ENCODE data around the gene PITRM1. TPM values are rescaled to one million over a fixed set of nuclear protein-coding genes. Genes with fewer than 3 reads are reported as not detected.

PITRM1 gene
- total and polyA plus RNA-seq, 2 experiments from 2014 or later: 79.7 to 94.4 TPM

GRCh38 chr10:3110782-3111620 lies 61.6 kb downstream of the PITRM1 start:
- H4K20me1 ChIP-seq (ENCODE audit: insufficient read depth): no peaks in the 10 kb centered on the region
- H3K36me3 ChIP-seq (ENCODE audit: low read depth): peaks cover 35% of the 10 kb centered on the region
- no peak overlapping the region for H3K4me3 ChIP-seq
- no peaks in the 10 kb centered on the region for H3F3A ChIP-seq (ENCODE audit: insufficient read depth)
- TF ChIP-seq EZH2phosphoT487 (IDR thresholded peaks at IDR 0.05; ENCODE audit: insufficient read depth, low read depth) (no peak), EZH2 (IDR thresholded peaks at IDR 0.05; ENCODE audit: insufficient read depth, poor library complexity, severe bottlenecking) (no peak)
- H3K4me2 ChIP-seq (ENCODE audit: unreplicated experiment): no peak overlapping the region
- no peak overlapping the region for H3K27ac ChIP-seq
- no peaks in the 10 kb centered on the region for H3K27me3 ChIP-seq (replicated peaks; ENCODE audit: insufficient read depth)
- in situ Hi-C loops (cut with MboI): no loop called here
- H2AFZ ChIP-seq: no peak overlapping the region
- H3K9me2 ChIP-seq (ENCODE audit: insufficient read depth): no peaks in the 10 kb centered on the region
- H3K9ac ChIP-seq: no peak overlapping the region
- H3K79me2 ChIP-seq (ENCODE audit: insufficient read depth): no peaks in the 10 kb centered on the region
- DNase-seq: no peak
- peaks cover 7% of the 10 kb centered on the region; the same call in 1 of the 2 replicates for H3K4me1 ChIP-seq (ENCODE audit: insufficient read depth)
- WGBS, 2 experiments (ENCODE audit: low coverage in 1 of 2, low lambda C conversion rate in 2 of 2, missing lambda C conversion rate in 2 of 2): 79 to 85% methylated on average over 9 of the region's 9 CpGs
- no peaks in the 10 kb centered on the region for H3K9me3 ChIP-seq (ENCODE audit: low read depth)

GRCh38 chr10:3109633-3110032 lies 62.9 kb downstream of the PITRM1 start:
- Histone ChIP-seq H3K9ac (no peak overlapping the region), H3K4me3 (no peak overlapping the region), H3K4me1 (ENCODE audit: insufficient read depth) (peaks cover 7% of the 10 kb centered on the region; the same call in 1 of the 2 replicates), H3F3A (ENCODE audit: insufficient read depth) (no peaks in the 10 kb centered on the region), H3K79me2 (ENCODE audit: insufficient read depth) (no peaks in the 10 kb centered on the region), H2AFZ (no peak overlapping the region), H3K27me3 (replicated peaks; ENCODE audit: insufficient read depth) (no peaks in the 10 kb centered on the region), H4K20me1 (ENCODE audit: insufficient read depth) (no peaks in the 10 kb centered on the region), H3K36me3 (ENCODE audit: low read depth) (peaks cover 31% of the 10 kb centered on the region; the same call in 1 of the 2 replicates), H3K9me3 (ENCODE audit: low read depth) (no peaks in the 10 kb centered on the region), H3K4me2 (ENCODE audit: unreplicated experiment) (no peak overlapping the region), H3K9me2 (ENCODE audit: insufficient read depth) (no peaks in the 10 kb centered on the region), H3K27ac (no peak overlapping the region)
- no peak for DNase-seq
- no peak for TF ChIP-seq EZH2phosphoT487 (IDR thresholded peaks at IDR 0.05; ENCODE audit: insufficient read depth, low read depth)
- no peak for TF ChIP-seq EZH2 (IDR thresholded peaks at IDR 0.05; ENCODE audit: insufficient read depth, poor library complexity, severe bottlenecking)
- 80 to 84% methylated on average over 10 to 12 of the region's 12 CpGs for WGBS, 2 experiments (ENCODE audit: low coverage in 1 of 2, low lambda C conversion rate in 2 of 2, missing lambda C conversion rate in 2 of 2)
- in situ Hi-C loops (cut with MboI): no loop called here

GRCh38 chr10:3109196-3109595 lies 63.4 kb downstream of the PITRM1 start:
- H4K20me1 ChIP-seq (ENCODE audit: insufficient read depth): no peaks in the 10 kb centered on the region
- peaks cover 34% of the 10 kb centered on the region; the same call in 1 of the 2 replicates for H3K36me3 ChIP-seq (ENCODE audit: low read depth)
- H3F3A ChIP-seq (ENCODE audit: insufficient read depth): no peaks in the 10 kb centered on the region
- H2AFZ ChIP-seq: no peak overlapping the region
- H3K4me1 ChIP-seq (ENCODE audit: insufficient read depth): peaks cover 7% of the 10 kb centered on the region; the same call in 1 of the 2 replicates
- H3K9me3 ChIP-seq (ENCODE audit: low read depth): no peaks in the 10 kb centered on the region
- no peaks in the 10 kb centered on the region for H3K79me2 ChIP-seq (ENCODE audit: insufficient read depth)
- no peaks in the 10 kb centered on the region for H3K9me2 ChIP-seq (ENCODE audit: insufficient read depth)
- WGBS, 2 experiments (ENCODE audit: low coverage in 1 of 2, low lambda C conversion rate in 2 of 2, missing lambda C conversion rate in 2 of 2): 93 to 97% methylated on average over 21 of the region's 21 CpGs
- H3K27me3 ChIP-seq (replicated peaks; ENCODE audit: insufficient read depth): no peaks in the 10 kb centered on the region
- H3K4me3 ChIP-seq: no peak overlapping the region
- H3K27ac ChIP-seq: no peak overlapping the region
- no peak for TF ChIP-seq EZH2phosphoT487 (IDR thresholded peaks at IDR 0.05; ENCODE audit: insufficient read depth, low read depth)
- no peak for TF ChIP-seq EZH2 (IDR thresholded peaks at IDR 0.05; ENCODE audit: insufficient read depth, poor library complexity, severe bottlenecking)
- in situ Hi-C loops (cut with MboI): no loop called here
- DNase-seq: no peak
- H3K4me2 ChIP-seq (ENCODE audit: unreplicated experiment): no peak overlapping the region
- no peak overlapping the region for H3K9ac ChIP-seq

GRCh38 chr10:3108575-3109105 lies 63.9 kb downstream of the PITRM1 start:
- H3K4me1 ChIP-seq (ENCODE audit: insufficient read depth): peaks cover 7% of the 10 kb centered on the region; the same call in 1 of the 2 replicates
- peak overlapping the region; percentile 99 for H3K27ac ChIP-seq
- H3K4me3 ChIP-seq: no peak overlapping the region
- no peaks in the 10 kb centered on the region for H3K9me3 ChIP-seq (ENCODE audit: low read depth)
- no peak for DNase-seq
- H3K79me2 ChIP-seq (ENCODE audit: insufficient read depth): no peaks in the 10 kb centered on the region
- H3F3A ChIP-seq (ENCODE audit: insufficient read depth): no peaks in the 10 kb centered on the region
- no peaks in the 10 kb centered on the region for H3K27me3 ChIP-seq (replicated peaks; ENCODE audit: insufficient read depth)
- H3K4me2 ChIP-seq (ENCODE audit: unreplicated experiment): no peak overlapping the region
- H3K36me3 ChIP-seq (ENCODE audit: low read depth): peaks cover 40% of the 10 kb centered on the region; the same call in 1 of the 2 replicates
- no peaks in the 10 kb centered on the region for H4K20me1 ChIP-seq (ENCODE audit: insufficient read depth)
- peak overlapping the region; percentile 90 for H3K9ac ChIP-seq
- TF ChIP-seq EZH2 (IDR thresholded peaks at IDR 0.05; ENCODE audit: insufficient read depth, poor library complexity, severe bottlenecking) (no peak), EZH2phosphoT487 (IDR thresholded peaks at IDR 0.05; ENCODE audit: insufficient read depth, low read depth) (no peak)
- 92 to 96% methylated on average over 21 of the region's 21 CpGs for WGBS, 2 experiments (ENCODE audit: low coverage in 1 of 2, low lambda C conversion rate in 2 of 2, missing lambda C conversion rate in 2 of 2)
- H2AFZ ChIP-seq: no peak overlapping the region
- in situ Hi-C loops (cut with MboI): no loop called here
- no peaks in the 10 kb centered on the region for H3K9me2 ChIP-seq (ENCODE audit: insufficient read depth)
